Transverse colon (tissue), 4 donors: Measurements from ENCODE around the gene KCTD19. TPM values are rescaled to one million over a fixed set of nuclear protein-coding genes. Genes with fewer than 3 reads are reported as not detected.

ENCODE experiments used
- DNase-seq: peaks from one replicate; pipeline ENCODE4 v3.0.0-alpha.2; 2019
- H3K27ac ChIP-seq, 4 donors: fragments of 200-600 bp; sonication (generic); 2 replicates each; pipeline ENCODE4 v1.5.1; 2016 to 2018; ENCODE audit warnings: inconsistent platforms in 4 of 4
- H3K27me3 ChIP-seq: fragments of 200-600 bp; sonication (generic); 2 replicates; pipeline ENCODE4 v1.5.1; 2017; ENCODE audit warnings: inconsistent platforms
- H3K36me3 ChIP-seq, 4 donors: fragments of 200-600 bp; sonication (generic); 2 replicates each; pipeline ENCODE4 v1.5.1; 2017 to 2019; ENCODE audit warnings: inconsistent platforms in 4 of 4
- H3K4me1 ChIP-seq, 4 donors: fragments of 200-600 bp; sonication (generic); 2 replicates each; pipeline ENCODE4 v1.5.1; 2017 to 2020; ENCODE audit warnings: inconsistent platforms in 4 of 4
- H3K4me3 ChIP-seq, 4 donors: fragments of 200-600 bp; sonication (generic); 1 replicate in 1 of 4; 2 replicates in 3 of 4; pipeline versions ENCODE4 v1.5.1 to v1.6.1; 2017 to 2019; ENCODE audit warnings: inconsistent platforms in 4 of 4
- H3K9me3 ChIP-seq, 2 donors: fragments of 200-600 bp; sonication (generic); 2 replicates each; pipeline ENCODE4 v1.5.1; 2017 to 2019; ENCODE audit warnings: inconsistent platforms in 2 of 2
- CTCF ChIP-seq, 5 experiments: fragments of 200-600 bp in 3 of 5; fragments of 450-650 bp in 2 of 5; sonication (generic) in 3 of 5; IDR thresholded peaks; 1 replicate in 2 of 5; 2 replicates in 3 of 5; pipeline ENCODE4 v1.5.1; 2016 to 2017; ENCODE audit warnings: antibody characterized with exemption in 5 of 5, inconsistent platforms in 3 of 5, mild to moderate bottlenecking in 2 of 5, moderate library complexity in 1 of 5
- EP300 ChIP-seq: sonication (generic); formaldehyde crosslinking; IDR thresholded peaks from one replicate; pipeline ENCODE4 v1.6.1; 2017; ENCODE audit warnings: antibody characterized with exemption, low read depth
- POLR2A ChIP-seq: fragments of 450-650 bp; IDR thresholded peaks from one replicate; pipeline ENCODE4 v1.6.1; 2016; ENCODE audit warnings: antibody characterized with exemption, mild to moderate bottlenecking, moderate library complexity
- POLR2AphosphoS5 ChIP-seq, 3 donors: sonication (generic); formaldehyde crosslinking; IDR thresholded peaks; one replicate each; pipeline ENCODE4 v1.6.1; 2016; ENCODE audit warnings: antibody characterized with exemption in 3 of 3
- WGBS, 2 donors: methylation state at CpG; one replicate each; pipeline ENCODE4 v1.1.5; 2018; ENCODE audit warnings: low coverage in 1 of 2; 5-methylcytosine and 5-hydroxymethylcytosine counted together
- in situ Hi-C, 4 donors: fragments of 200-750 bp; cut with MboI; loops; one replicate each; pipeline versions ENCODE4 v1.15.0 to v1.15.1; 2017; ENCODE audit warnings: low sequenced_read_pairs in 3 of 4, low pct_ligation_motif_present in 1 of 4, low pct_unique_long_range_greater_than_20kb in 1 of 4
- intact Hi-C: fragments of 100-400 bp; cut with DNase I; formaldehyde crosslinking; loops from one replicate; pipeline ENCODE4 v1.15.1; 2023; ENCODE audit warnings: low total_unique reads
- total RNA-seq, 4 donors: library from RNA; depleted of rRNA; stranded (reverse); fragments of >200 nt; gene quantifications; one replicate each; pipeline ENCODE4 v1.1.0, GENCODE V29; 2016

The KCTD19 gene
- total RNA-seq, 4 donors from 2014 or later, result not detected

- H3K27ac ChIP-seq, result no peak overlapping the region
- peaks cover 3% of the 10 kb centered on the region for H3K27me3 ChIP-seq
- intact Hi-C loops (no loop called here), in situ Hi-C loops (no loop called here)
- TF ChIP-seq CTCF (IDR thresholded peaks at IDR 0.05) (no peak), EP300 (no peak), POLR2A (no peak), POLR2AphosphoS5 (IDR thresholded peaks at IDR 0.05) (no peak)
- H3K36me3 ChIP-seq, result no peaks in the 10 kb centered on the region
- H3K4me3 ChIP-seq, result no peak overlapping the region
- no peaks in the 10 kb centered on the region for H3K4me1 ChIP-seq
- DNase-seq, result no peak
- WGBS, 2 donors, result 91% methylated on average over 4 of the region's 4 CpGs; no CpG with 5 or more reads in 1 of the 2 donors
- no peaks in the 10 kb centered on the region for H3K9me3 ChIP-seq
These were observed 55.1 kb downstream of the KCTD19 start for GRCh38 chr16:67271446-67271845.

GRCh38 chr16:67270931-67271338 lies 55.6 kb downstream of the KCTD19 start:
- no peaks in the 10 kb centered on the region for H3K4me1 ChIP-seq
- H3K36me3 ChIP-seq, result no peaks in the 10 kb centered on the region
- H3K9me3 ChIP-seq, result no peaks in the 10 kb centered on the region
- H3K4me3 ChIP-seq, result no peak overlapping the region
- H3K27ac ChIP-seq, result no peak overlapping the region
- in situ Hi-C loops, result no loop called here
- DNase-seq, result no peak
- intact Hi-C loops, result no loop called here
- 90% methylated on average over 11 of the region's 11 CpGs; no CpG with 5 or more reads in 1 of the 2 donors for WGBS, 2 donors
- peaks cover 3% of the 10 kb centered on the region for H3K27me3 ChIP-seq
- TF ChIP-seq POLR2A (no peak), EP300 (no peak), POLR2AphosphoS5 (IDR thresholded peaks at IDR 0.05) (no peak), CTCF (IDR thresholded peaks at IDR 0.05) (no peak)

GRCh38 chr16:67269766-67270165 lies 56.8 kb downstream of the KCTD19 start:
- intact Hi-C loops, result no loop called here

DNA sequence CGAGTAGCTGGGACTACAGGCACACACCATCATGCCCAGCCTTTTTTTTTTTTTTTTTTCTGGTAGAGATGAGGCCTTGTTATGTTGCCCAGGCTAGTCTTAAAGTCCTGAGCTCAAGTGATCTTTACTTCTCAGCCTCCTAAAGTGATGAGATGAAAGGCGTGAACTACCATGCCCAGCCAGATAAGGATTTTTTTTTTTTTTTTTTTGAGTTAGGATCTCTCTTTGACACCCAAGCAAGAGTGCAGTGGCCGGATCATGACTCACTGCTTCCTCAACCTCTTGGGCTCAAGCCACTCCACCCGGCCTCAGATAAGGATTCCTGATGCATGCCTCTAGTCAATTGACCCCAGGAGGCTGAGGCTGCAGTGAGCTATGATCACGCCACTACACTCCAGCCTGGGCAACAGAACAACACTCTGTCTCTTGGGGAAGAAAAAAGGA lies 58.4 kb downstream of the KCTD19 start:
- in situ Hi-C loops (no loop called here), intact Hi-C loops (no loop called here)
- Histone ChIP-seq H3K9me3 (no peaks in the 10 kb centered on the region), H3K4me1 (no peaks in the 10 kb centered on the region), H3K27me3 (peaks cover 3% of the 10 kb centered on the region), H3K4me3 (no peak overlapping the region), H3K27ac (no peak overlapping the region), H3K36me3 (no peaks in the 10 kb centered on the region)
- TF ChIP-seq EP300, result no peak
- TF ChIP-seq POLR2AphosphoS5 (IDR thresholded peaks at IDR 0.05), result no peak
- no peak for TF ChIP-seq POLR2A
- TF ChIP-seq CTCF (IDR thresholded peaks at IDR 0.05), result no peak
- no peak for DNase-seq
- 60 to 67% methylated on average over 5 of the region's 5 CpGs for WGBS, 2 donors

More at GRCh38 chr16:67269766-67270165, 56.8 kb downstream of the KCTD19 start:
- 41% methylated on average over 4 to 5 of the region's 5 CpGs for WGBS, 2 donors
- no peak overlapping the region for H3K27ac ChIP-seq
- TF ChIP-seq POLR2A, result no peak
- TF ChIP-seq EP300, result no peak
- no peak for TF ChIP-seq POLR2AphosphoS5 (IDR thresholded peaks at IDR 0.05)
- TF ChIP-seq CTCF (IDR thresholded peaks at IDR 0.05), result no peak
- in situ Hi-C loops, result no loop called here
- no peak overlapping the region for H3K4me3 ChIP-seq
- DNase-seq, result no peak
- H3K36me3 ChIP-seq, result no peaks in the 10 kb centered on the region
- peaks cover 3% of the 10 kb centered on the region for H3K27me3 ChIP-seq
- no peaks in the 10 kb centered on the region for H3K4me1 ChIP-seq
- H3K9me3 ChIP-seq, result no peaks in the 10 kb centered on the region
